HEK293 (cell line): ENCODE results near the gene CCDC116.

Experiments
- KLF16 ChIP-seq: fragments of 450-650 bp; formaldehyde crosslinking; IDR thresholded peaks from 2 replicates; pipeline ENCODE4 v1.5.1; 2017; ENCODE audit warnings: missing biosample characterization, missing genetic modification characterization
- KLF17 ChIP-seq: fragments of 450-650 bp; formaldehyde crosslinking; IDR thresholded peaks from 2 replicates; pipeline ENCODE4 v1.5.1; 2016; ENCODE audit warnings: missing biosample characterization, missing genetic modification characterization
- SP3 ChIP-seq: fragments of 450-650 bp; formaldehyde crosslinking; IDR thresholded peaks from 2 replicates; pipeline ENCODE4 v1.5.1; 2016; ENCODE audit warnings: missing biosample characterization, missing genetic modification characterization
- TSHZ1 ChIP-seq: fragments of 450-650 bp; formaldehyde crosslinking; IDR thresholded peaks from 2 replicates; pipeline ENCODE4 v1.5.1; 2016; ENCODE audit warnings: missing biosample characterization, missing genetic modification characterization, borderline replicate concordance
- ZNF138 ChIP-seq: fragments of 450-650 bp; formaldehyde crosslinking; IDR thresholded peaks from 2 replicates; pipeline ENCODE4 v1.5.1; 2016; ENCODE audit warnings: missing biosample characterization, missing genetic modification characterization, borderline replicate concordance
- ZNF16 ChIP-seq: fragments of 450-650 bp; formaldehyde crosslinking; IDR thresholded peaks from 2 replicates; pipeline ENCODE4 v1.5.1; 2016; ENCODE audit warnings: low read depth, missing biosample characterization, missing genetic modification characterization
- ZNF169 ChIP-seq: fragments of 450-650 bp; formaldehyde crosslinking; IDR thresholded peaks from 2 replicates; pipeline ENCODE4 v1.5.1; 2016; ENCODE audit warnings: missing biosample characterization, missing genetic modification characterization
- ZNF175 ChIP-seq: fragments of 450-650 bp; formaldehyde crosslinking; IDR thresholded peaks from 2 replicates; pipeline ENCODE4 v1.5.1; 2016; ENCODE audit warnings: missing biosample characterization, missing genetic modification characterization
- ZNF202 ChIP-seq: fragments of 450-650 bp; formaldehyde crosslinking; IDR thresholded peaks from 2 replicates; pipeline ENCODE4 v1.5.1; 2016; ENCODE audit warnings: missing biosample characterization, missing genetic modification characterization, borderline replicate concordance
- ZNF211 ChIP-seq: fragments of 450-650 bp; formaldehyde crosslinking; IDR thresholded peaks from 2 replicates; pipeline ENCODE4 v1.5.1; 2016; ENCODE audit warnings: low read depth, missing biosample characterization, missing genetic modification characterization
- ZNF266 ChIP-seq: fragments of 450-650 bp; formaldehyde crosslinking; IDR thresholded peaks from 2 replicates; pipeline ENCODE4 v1.5.1; 2016; ENCODE audit warnings: missing biosample characterization, missing genetic modification characterization, low read depth
- ZNF311 ChIP-seq: fragments of 450-650 bp; formaldehyde crosslinking; IDR thresholded peaks from 2 replicates; pipeline ENCODE4 v1.5.1; 2017; ENCODE audit warnings: missing biosample characterization, missing genetic modification characterization, borderline replicate concordance
- ZNF341 ChIP-seq: fragments of 450-650 bp; formaldehyde crosslinking; IDR thresholded peaks from 2 replicates; pipeline ENCODE4; 2016; ENCODE audit warnings: low read depth, missing biosample characterization, missing genetic modification characterization
- ZNF473 ChIP-seq: fragments of 450-650 bp; formaldehyde crosslinking; IDR thresholded peaks from 2 replicates; pipeline ENCODE4 v1.5.1; 2017; ENCODE audit warnings: missing biosample characterization, missing genetic modification characterization
- ZNF510 ChIP-seq: fragments of 450-650 bp; formaldehyde crosslinking; IDR thresholded peaks from 2 replicates; pipeline ENCODE4 v1.5.1; 2018; ENCODE audit warnings: mild to moderate bottlenecking, missing genetic modification characterization, missing biosample characterization; ENCODE audit not compliant: insufficient replicate concordance
- ZNF544 ChIP-seq: fragments of 450-650 bp; formaldehyde crosslinking; IDR thresholded peaks from 2 replicates; pipeline ENCODE4 v1.5.0; 2017; ENCODE audit warnings: missing biosample characterization, missing genetic modification characterization
- ZNF555 ChIP-seq: fragments of 450-650 bp; formaldehyde crosslinking; conservative IDR thresholded peaks from 2 replicates; pipeline ENCODE4 v1.5.1; 2017; ENCODE audit warnings: missing biosample characterization, mild to moderate bottlenecking, missing genetic modification characterization, inconsistent platforms
- ZNF624 ChIP-seq: fragments of 450-650 bp; formaldehyde crosslinking; IDR thresholded peaks from 2 replicates; pipeline ENCODE4 v1.5.1; 2017; ENCODE audit warnings: missing biosample characterization, missing genetic modification characterization
- ZNF660 ChIP-seq: fragments of 450-650 bp; IDR thresholded peaks from 2 replicates; pipeline ENCODE4 v1.5.1; 2018; ENCODE audit warnings: missing biosample characterization, mild to moderate bottlenecking, missing genetic modification characterization
- ZNF677 ChIP-seq: fragments of 450-650 bp; IDR thresholded peaks from 2 replicates; pipeline ENCODE4 v1.5.0; 2018; ENCODE audit warnings: missing biosample characterization, mild to moderate bottlenecking, missing genetic modification characterization, moderate library complexity
- ZNF707 ChIP-seq: fragments of 450-650 bp; formaldehyde crosslinking; IDR thresholded peaks from 2 replicates; pipeline ENCODE4 v1.5.1; 2016; ENCODE audit warnings: missing biosample characterization, missing genetic modification characterization
- ZNF747 ChIP-seq: fragments of 450-650 bp; formaldehyde crosslinking; IDR thresholded peaks from 2 replicates; pipeline ENCODE4 v1.5.1; 2016; ENCODE audit warnings: missing biosample characterization, missing genetic modification characterization
- ZNF76 ChIP-seq: fragments of 450-650 bp; formaldehyde crosslinking; IDR thresholded peaks from 2 replicates; pipeline ENCODE4; 2016; ENCODE audit warnings: low read depth, missing biosample characterization, missing genetic modification characterization, borderline replicate concordance
- ZNF792 ChIP-seq: fragments of 450-650 bp; formaldehyde crosslinking; IDR thresholded peaks from 2 replicates; pipeline ENCODE4 v1.5.1; 2016; ENCODE audit warnings: missing biosample characterization, missing genetic modification characterization
- ZSCAN30 ChIP-seq: fragments of 450-650 bp; IDR thresholded peaks from 2 replicates; pipeline ENCODE4 v1.5.1; 2018; ENCODE audit warnings: missing biosample characterization, mild to moderate bottlenecking, missing genetic modification characterization, moderate library complexity
- ZXDB ChIP-seq: fragments of 450-650 bp; formaldehyde crosslinking; IDR thresholded peaks from 2 replicates; pipeline ENCODE4 v1.5.1; 2016; ENCODE audit warnings: missing biosample characterization, missing genetic modification characterization
- TF ChIP-seq, protein P1 (sequence below): fragments of 450-650 bp; formaldehyde crosslinking; IDR thresholded peaks from 2 replicates; pipeline ENCODE4 v1.5.0; 2017; ENCODE audit warnings: missing biosample characterization, missing genetic modification characterization, borderline replicate concordance
- TF ChIP-seq, protein P2 (sequence below): fragments of 450-650 bp; formaldehyde crosslinking; IDR thresholded peaks from 2 replicates; pipeline ENCODE4 v1.5.1; 2016; ENCODE audit warnings: missing biosample characterization, missing genetic modification characterization
- TF ChIP-seq, protein P3 (sequence below): fragments of 450-650 bp; formaldehyde crosslinking; IDR thresholded peaks from 2 replicates; pipeline ENCODE4 v1.5.1; 2016; ENCODE audit warnings: missing biosample characterization, missing genetic modification characterization

The CCDC116 gene

GRCh38 chr22:21652010-21652546 lies 19.5 kb downstream of the CCDC116 start (continued):
- TF ChIP-seq, protein P1, sequence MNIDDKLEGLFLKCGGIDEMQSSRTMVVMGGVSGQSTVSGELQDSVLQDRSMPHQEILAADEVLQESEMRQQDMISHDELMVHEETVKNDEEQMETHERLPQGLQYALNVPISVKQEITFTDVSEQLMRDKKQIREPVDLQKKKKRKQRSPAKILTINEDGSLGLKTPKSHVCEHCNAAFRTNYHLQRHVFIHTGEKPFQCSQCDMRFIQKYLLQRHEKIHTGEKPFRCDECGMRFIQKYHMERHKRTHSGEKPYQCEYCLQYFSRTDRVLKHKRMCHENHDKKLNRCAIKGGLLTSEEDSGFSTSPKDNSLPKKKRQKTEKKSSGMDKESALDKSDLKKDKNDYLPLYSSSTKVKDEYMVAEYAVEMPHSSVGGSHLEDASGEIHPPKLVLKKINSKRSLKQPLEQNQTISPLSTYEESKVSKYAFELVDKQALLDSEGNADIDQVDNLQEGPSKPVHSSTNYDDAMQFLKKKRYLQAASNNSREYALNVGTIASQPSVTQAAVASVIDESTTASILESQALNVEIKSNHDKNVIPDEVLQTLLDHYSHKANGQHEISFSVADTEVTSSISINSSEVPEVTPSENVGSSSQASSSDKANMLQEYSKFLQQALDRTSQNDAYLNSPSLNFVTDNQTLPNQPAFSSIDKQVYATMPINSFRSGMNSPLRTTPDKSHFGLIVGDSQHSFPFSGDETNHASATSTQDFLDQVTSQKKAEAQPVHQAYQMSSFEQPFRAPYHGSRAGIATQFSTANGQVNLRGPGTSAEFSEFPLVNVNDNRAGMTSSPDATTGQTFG, result no peak
- TF ChIP-seq, protein P2, sequence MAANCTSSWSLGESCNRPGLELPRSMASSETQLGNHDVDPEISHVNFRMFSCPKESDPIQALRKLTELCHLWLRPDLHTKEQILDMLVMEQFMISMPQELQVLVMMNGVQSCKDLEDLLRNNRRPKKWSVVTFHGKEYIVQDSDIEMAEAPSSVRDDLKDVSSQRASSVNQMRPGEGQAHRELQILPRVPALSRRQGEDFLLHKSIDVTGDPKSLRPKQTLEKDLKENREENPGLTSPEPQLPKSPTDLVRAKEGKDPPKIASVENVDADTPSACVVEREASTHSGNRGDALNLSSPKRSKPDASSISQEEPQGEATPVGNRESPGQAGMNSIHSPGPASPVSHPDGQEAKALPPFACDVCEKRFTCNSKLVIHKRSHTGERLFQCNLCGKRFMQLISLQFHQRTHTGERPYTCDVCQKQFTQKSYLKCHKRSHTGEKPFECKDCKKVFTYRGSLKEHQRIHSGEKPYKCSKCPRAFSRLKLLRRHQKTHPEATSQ (tag by site-specific recombination), result no peak
- TF ChIP-seq ZSCAN30 (tag by site-specific recombination) (0 out of 2 replicates have a peak, but pooled peaks have one; percentile 20), ZXDB (tag by site-specific recombination) (peak; percentile 71; the same call in 1 of the 2 replicates), ZNF211 (no peak), ZNF341 (tag by site-specific recombination) (no peak), KLF17 (tag by site-specific recombination) (peak; percentile 44; the same call in 1 of the 2 replicates), ZNF660 (tag by site-specific recombination) (no peak), ZNF202 (no peak), ZNF76 (tag by site-specific recombination) (0 out of 2 replicates have a peak, but pooled peaks have one; percentile 14), ZNF510 (no peak), ZNF16 (tag by site-specific recombination) (no peak), TSHZ1 (tag by site-specific recombination) (no peak), ZNF169 (tag by site-specific recombination) (no peak), KLF16 (peak; percentile 81), ZNF747 (tag by site-specific recombination) (no peak), ZNF544 (no peak), ZNF555 (tag by site-specific recombination) (no peak), ZNF473 (tag by site-specific recombination) (no peak), SP3 (tag by site-specific recombination) (0 out of 2 replicates have a peak, but pooled peaks have one; percentile 42), ZNF175 (tag by site-specific recombination) (no peak), ZNF792 (tag by site-specific recombination) (no peak), ZNF311 (tag by site-specific recombination) (no peak), ZNF624 (no peak), ZNF677 (no peak; the same call in 1 of the 2 replicates), ZNF266 (tag by site-specific recombination) (no peak), ZNF138 (tag by site-specific recombination) (no peak), ZNF707 (no peak)
- TF ChIP-seq, protein P3, sequence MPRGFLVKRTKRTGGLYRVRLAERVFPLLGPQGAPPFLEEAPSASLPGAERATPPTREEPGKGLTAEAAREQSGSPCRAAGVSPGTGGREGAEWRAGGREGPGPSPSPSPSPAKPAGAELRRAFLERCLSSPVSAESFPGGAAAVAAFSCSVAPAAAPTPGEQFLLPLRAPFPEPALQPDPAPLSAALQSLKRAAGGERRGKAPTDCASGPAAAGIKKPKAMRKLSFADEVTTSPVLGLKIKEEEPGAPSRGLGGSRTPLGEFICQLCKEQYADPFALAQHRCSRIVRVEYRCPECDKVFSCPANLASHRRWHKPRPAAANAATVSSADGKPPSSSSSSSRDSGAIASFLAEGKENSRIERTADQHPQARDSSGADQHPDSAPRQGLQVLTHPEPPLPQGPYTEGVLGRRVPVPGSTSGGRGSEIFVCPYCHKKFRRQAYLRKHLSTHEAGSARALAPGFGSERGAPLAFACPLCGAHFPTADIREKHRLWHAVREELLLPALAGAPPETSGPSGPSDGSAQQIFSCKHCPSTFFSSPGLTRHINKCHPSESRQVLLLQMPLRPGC (tag by site-specific recombination), result peak; percentile 40; the same call in 1 of the 2 replicates
